ENCODE data around the gene RNF214.

RNF214 gene

DNA sequence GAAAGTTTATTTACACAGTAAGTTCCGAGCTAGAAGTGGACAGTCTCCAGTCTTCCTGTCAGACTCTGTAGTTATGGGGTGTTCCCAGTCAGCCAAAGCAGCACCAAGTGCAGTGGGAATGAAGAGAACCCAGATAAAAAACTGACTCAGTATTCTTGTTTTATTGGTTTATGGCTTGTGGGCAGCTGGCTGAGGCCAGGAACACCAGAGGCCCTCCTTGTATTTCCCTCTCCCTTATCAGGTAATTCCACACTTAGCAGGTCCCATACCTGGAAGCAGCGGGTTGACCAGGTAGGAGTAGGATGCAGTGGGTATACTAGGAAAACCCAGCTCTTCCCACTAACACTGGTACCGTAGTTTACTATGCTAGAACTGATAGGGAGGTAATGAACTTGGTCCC lies 55.2 kb downstream of the RNF214 start:
- no peak for DNase-seq

DNA sequence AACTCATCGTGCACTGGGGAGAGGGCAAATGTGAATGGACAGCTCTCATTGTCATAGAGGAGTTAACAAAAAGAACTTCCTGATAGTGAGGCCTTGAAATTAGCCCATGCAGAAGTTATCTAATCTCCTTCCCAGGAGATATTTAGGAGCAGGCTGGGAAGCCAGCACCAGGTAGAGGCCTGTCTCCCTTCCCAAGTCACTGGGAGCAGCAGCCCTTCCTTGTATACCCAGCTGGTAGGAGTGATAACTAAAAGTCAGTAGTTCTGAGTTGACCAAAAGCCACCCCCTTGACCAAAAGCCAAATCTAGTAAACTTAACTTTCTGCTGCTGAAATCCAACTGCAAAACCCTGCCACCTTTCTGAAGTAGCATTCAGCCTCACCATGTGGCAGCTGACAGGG lies 57.3 kb downstream of the RNF214 start:
- DNase-seq = no peak

- DNase-seq = no peak
Measured at GRCh38 chr11:117290809-117291396, 58.4 kb downstream of the RNF214 start, which contains the start of gene BACE1-AS. Gene BACE1-AS (plus strand): TSS chr11:117291346.

- no peak for DNase-seq
Measured at GRCh38 chr11:117292616-117293015, 60.1 kb downstream of the RNF214 start.

DNA sequence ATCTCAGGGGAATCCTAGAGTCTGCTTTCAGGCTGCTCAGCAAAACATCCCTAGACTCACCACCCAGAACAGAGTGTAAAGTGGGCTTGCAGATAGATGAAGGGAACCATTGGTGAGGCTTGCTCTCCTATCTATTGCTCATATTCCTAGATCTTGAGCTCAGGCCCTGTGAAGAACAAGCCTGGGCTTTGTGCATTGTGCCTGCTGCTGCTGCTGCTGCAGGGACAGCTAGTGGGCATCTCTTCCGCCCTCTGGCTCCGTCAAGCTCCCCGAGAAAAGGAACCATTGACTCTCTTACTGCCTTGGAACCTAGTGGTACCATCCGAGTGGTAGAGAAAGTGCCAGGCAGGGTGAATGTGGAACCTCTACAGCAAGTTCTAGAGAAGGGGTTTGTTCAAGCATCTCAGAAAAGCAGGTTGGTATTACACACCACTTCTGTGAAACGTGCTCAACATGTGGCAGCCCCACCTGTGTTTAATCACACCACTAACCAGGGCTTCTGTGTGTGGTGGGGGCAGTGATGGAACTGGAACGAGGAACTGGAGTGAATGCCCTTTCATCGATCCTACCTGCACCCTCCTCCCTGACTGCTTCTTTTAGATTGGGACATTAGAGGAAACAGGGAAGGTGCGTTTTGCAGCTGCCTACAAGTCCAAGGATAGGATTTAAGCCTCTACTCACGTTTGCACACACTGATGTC lies 63.1 kb downstream of the RNF214 start:
- DNase-seq = no peak

DNA sequence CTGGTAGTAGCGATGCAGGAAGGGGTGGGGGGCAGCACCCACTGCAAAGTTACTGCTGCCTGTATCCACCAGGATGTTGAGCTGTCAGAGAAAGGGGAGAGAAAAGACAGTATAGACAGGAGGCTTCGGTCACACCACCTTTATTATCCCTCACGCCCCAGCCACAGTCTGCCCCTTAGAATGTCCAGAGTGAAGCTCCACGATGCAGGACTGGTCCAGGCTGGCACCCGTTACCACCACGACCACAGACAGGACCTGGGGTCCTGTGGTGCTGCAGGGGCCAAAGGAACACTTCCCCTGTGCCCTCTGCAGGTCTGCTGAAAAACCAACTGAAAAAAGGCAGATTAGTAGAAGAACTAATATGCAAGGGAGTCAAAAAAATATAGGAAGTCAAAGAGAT lies 64.4 kb downstream of the RNF214 start:
- DNase-seq = no peak

GRCh38 chr11:117298195-117298594 lies 65.7 kb downstream of the RNF214 start:
- DNase-seq = no peak

- no peak for DNase-seq
Measured at GRCh38 chr11:117299351-117300282, 67.1 kb downstream of the RNF214 start.

- no peak for DNase-seq
Measured at GRCh38 chr11:117300283-117300663, 67.8 kb downstream of the RNF214 start.

DNA sequence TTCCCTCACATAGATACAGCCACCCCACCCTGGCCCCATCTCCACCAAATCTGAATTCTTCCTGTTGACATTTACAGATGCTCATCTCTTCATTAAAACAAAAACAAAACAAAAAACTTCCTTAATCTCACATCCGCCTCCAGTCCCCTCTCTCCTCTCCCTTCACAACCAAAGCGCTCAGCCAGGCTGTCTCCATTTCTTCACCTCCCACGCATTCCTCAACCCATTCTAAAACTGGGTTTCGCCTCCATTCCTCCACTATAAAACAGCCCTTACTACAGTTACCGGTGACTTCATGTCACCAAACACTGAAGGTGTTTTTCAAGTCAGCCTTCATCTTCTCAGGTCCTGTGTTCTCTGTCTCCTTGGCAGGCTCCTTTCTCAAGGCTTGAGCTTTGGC lies 68.3 kb downstream of the RNF214 start:
- DNase-seq = no peak

- DNase-seq = no peak
Measured at GRCh38 chr11:117302228-117302627, 69.8 kb downstream of the RNF214 start.

DNA sequence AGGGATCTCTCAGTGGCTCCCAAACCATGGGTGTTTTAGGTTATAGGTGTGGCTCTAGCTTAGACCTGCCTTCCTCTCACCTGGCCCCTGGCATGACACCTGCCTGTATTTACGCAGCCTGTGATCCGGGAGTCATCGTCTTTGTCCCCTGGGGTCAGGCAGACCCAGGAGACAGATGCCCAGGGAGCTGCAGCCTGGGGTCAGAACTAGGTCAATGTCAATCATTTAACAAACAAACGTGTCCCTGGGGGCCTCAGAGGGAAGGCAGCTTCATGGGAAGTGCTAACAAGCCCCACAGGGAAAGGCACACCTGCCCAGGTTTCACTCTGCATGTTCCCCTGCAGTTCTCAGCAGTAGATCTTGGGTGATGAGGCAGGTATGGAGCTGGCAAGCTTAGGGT lies 70.6 kb downstream of the RNF214 start:
- DNase-seq = no peak

- DNase-seq = no peak
Measured at GRCh38 chr11:117303646-117304315, 71.3 kb downstream of the RNF214 start.

DNA sequence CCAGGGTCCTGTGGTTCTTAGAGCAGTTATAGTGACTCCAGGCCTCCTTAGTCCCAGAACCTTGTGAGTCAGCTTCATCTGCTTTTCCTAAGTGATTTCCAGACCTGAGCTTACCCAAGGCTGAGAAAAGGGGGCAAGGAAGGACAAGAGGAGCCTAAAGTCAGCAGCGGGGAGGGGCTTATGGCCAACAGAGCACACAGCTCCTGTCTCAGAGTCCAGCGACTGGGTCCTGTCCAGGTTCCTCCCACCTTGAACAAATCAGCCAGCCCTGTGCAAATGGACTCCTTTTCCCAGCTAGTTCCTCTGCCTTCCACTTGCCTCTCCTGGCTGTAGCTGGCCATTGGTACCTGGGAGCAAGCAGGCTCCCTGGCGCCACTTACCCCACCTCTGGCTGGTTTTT lies 72.7 kb downstream of the RNF214 start:
- no peak for DNase-seq

GRCh38 chr11:117309310-117309709 lies 76.8 kb downstream of the RNF214 start:
- DNase-seq = no peak

GRCh38 chr11:117313091-117313490 lies 80.6 kb downstream of the RNF214 start:
- no peak for DNase-seq

- DNase-seq = no peak
Measured at GRCh38 chr11:117313828-117314768, 81.6 kb downstream of the RNF214 start.

GRCh38 chr11:117314840-117315239 lies 82.4 kb downstream of the RNF214 start:
- DNase-seq = no peak

DNA sequence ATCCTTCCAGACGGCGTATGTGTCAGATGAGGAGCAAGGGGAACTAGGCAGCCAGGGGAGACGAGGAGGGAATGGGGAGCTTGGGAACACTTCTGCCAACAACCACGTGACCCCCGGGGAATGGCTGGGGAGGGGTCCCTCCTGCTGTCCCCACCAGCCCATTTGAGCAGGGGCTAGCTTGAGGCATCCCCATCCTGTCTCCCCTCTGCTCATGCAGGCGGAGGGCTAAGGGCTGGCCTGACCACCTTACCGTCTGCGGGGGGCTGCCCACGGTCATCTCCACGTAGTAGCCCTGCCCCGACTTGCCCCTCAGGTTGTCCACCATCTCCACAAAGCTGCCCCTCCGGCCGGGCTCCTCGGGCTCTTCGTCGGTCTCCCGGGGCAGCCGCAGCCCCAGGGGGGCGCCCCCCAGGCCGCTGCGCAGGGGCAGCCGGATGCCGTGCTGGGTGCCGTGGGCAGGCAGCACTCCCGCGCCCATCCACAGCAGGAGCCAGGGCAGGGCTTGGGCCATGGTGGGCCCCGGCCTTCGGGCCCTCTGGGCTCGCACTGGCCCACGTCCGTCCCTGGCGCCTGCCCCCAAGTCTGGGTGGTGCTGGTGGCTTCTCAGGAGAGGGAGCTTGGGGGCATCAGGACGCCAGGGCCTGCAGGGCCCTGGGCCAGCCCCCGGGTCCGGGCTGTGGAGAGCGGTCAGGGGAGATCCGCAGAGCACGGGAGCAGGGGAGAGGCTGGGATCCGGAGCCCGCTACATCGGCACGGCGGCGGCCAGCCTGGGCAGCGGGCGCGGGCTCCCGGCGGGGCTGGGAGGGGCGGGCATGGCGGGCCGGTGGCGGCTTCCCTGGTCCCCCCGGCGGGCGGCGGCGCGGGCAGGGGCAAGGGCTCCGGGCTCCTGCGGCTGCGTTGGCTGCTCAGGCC lies 83.1 kb downstream of the RNF214 start:
- DNase-seq = peak; percentile 27 to 49

DNA sequence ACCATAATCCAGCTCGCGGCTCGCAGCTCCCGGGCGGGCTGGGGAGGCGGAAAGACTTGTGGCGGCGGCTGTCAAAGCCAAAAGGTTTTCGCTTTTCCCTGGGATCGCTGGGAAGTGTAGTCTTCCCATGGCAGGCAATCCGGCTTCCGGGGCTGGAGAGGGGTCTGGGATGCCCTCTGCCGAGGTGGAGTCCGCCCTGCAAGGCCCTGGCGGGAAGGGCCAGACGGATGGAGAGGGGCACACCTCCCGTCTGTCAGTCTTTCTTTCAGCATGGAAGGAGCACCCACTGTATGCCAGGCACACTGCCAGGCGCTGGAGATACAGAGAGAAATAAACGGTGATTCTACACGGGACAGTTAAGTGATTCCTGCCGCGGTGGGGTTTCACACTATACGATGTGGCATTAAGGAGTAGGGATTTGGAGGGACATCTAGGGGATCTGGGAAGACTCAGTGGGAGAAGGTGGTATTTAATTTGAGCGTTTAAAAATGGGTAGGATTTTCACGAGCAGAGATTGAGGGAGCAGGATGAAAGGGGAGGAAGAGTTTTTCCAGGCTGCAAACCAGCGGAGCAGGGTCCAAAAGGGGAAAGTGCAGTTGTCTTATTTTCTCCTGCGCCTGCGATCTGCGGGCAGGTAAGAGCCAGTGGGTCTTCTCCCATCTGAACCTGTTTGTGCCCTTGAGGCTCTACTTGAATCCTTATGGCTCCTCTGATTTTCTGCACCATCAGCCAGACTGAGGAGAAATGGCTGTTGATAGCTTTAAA lies 83.9 kb downstream of the RNF214 start, which contains the start of gene BACE1:
TSS of gene BACE1 (minus strand) at position 60 of the 765 bp plus-strand sequence. CDS start 461 bp downstream, outside the sequence.
- peak in 1 of 2 experiments; percentile 29 for DNase-seq

Data from activated T-cell treated with anti-CD3 and anti-CD28 coated beads, Interleukin-2, amount 50 U/mL, for 48 hours (primary cell).